SK-N-SH (cell line): ENCODE measurements around the gene UNC13D. TPM values are rescaled to one million over a fixed set of nuclear protein-coding genes. Genes with fewer than 3 reads are reported as not detected.

Source experiments
- CTCF ChIA-PET: fragments of 300-600, 350-600 bp; formaldehyde crosslinking; extraction: SDS; loops from one replicate; lab custom pipeline; 2021; lab: Yijun Ruan, JAX
- POLR2A ChIA-PET: fragments of 350-600 bp; sonication (Branson Sonifier 250); formaldehyde crosslinking; extraction: SDS; loops from one replicate; lab custom pipeline; 2020; ENCODE audit warnings: antibody characterized with exemption, inconsistent platforms; lab: Yijun Ruan, JAX
- DNase-seq: peaks from one replicate; pipeline ENCODE4 v3.0.0; 2012
- H2AFZ ChIP-seq: fragments of 200-600 bp; sonication (generic); 2 replicates; pipeline ENCODE4 v1.8.1; 2016; ENCODE audit warnings: antibody characterized with exemption, mild to moderate bottlenecking, low read depth
- H3F3A ChIP-seq: fragments of 200-600 bp; sonication (generic); replicated peaks from 2 replicates; pipeline ENCODE3; 2016; ENCODE audit warnings: antibody characterized with exemption, mild to moderate bottlenecking; ENCODE audit not compliant: insufficient read depth
- H3K27ac ChIP-seq, 2 experiments: fragments of 200-500 bp in 1 of 2; fragments of 200-600 bp in 1 of 2; sonication (Bioruptor generic) in 1 of 2; sonication (generic), shearing (Covaris generic) in 1 of 2; 2 replicates each; pipeline versions ENCODE4 v1.5.1 to v1.6.1; 2014 to 2016; ENCODE audit warnings: low read depth in 2 of 2, inconsistent platforms in 1 of 2, low read length in 1 of 2, mild to moderate bottlenecking in 1 of 2, mixed read lengths in 1 of 2
- H3K27me3 ChIP-seq: fragments of 200-600 bp; sonication (generic), shearing (Covaris generic); 2 replicates; pipeline ENCODE4 v1.6.1; 2016; ENCODE audit warnings: mixed run types; ENCODE audit not compliant: insufficient read depth
- H3K36me3 ChIP-seq, 2 experiments: fragments of 200-500 bp in 1 of 2; fragments of 200-600 bp in 1 of 2; sonication (Bioruptor generic) in 1 of 2; sonication (generic) in 1 of 2; replicated peaks in 1 of 2; 2 replicates each; pipeline versions ENCODE3 to v1.5.1; 2014 to 2016; ENCODE audit warnings: low read length in 1 of 2, mild to moderate bottlenecking in 1 of 2; ENCODE audit not compliant: insufficient read depth in 2 of 2, control insufficient read depth in 1 of 2
- H3K4me1 ChIP-seq, 2 experiments: fragments of 200-500 bp in 1 of 2; fragments of 200-600 bp in 1 of 2; sonication (Bioruptor generic) in 1 of 2; sonication (generic), shearing (Covaris generic) in 1 of 2; 2 replicates each; pipeline versions ENCODE4 v1.5.1 to v1.6.1; 2014 to 2016; ENCODE audit warnings: low read depth in 1 of 2, low read length in 1 of 2, mixed run types in 1 of 2; ENCODE audit not compliant: insufficient read depth in 2 of 2, control insufficient read depth in 1 of 2
- H3K4me2 ChIP-seq: fragments of 200-600 bp; sonication (generic), shearing (Covaris generic); 2 replicates; pipeline ENCODE4 v1.6.1; 2017; ENCODE audit warnings: mixed run types
- H3K4me3 ChIP-seq, 2 experiments: fragments of 200-500 bp in 1 of 2; fragments of 200-600 bp in 1 of 2; sonication (Bioruptor generic) in 1 of 2; sonication (generic), shearing (Covaris generic) in 1 of 2; 2 replicates each; pipeline versions ENCODE4 v1.5.1 to v1.8.1; 2014 to 2016; ENCODE audit warnings: low read depth in 2 of 2, inconsistent platforms in 1 of 2, low read length in 1 of 2, mild to moderate bottlenecking in 1 of 2, mixed read lengths in 1 of 2, moderate library complexity in 1 of 2
- H3K79me2 ChIP-seq: fragments of 200-600 bp; sonication (generic); 2 replicates; pipeline ENCODE4 v1.8.1; 2017; ENCODE audit warnings: mild to moderate bottlenecking; ENCODE audit not compliant: insufficient read depth
- H3K9ac ChIP-seq: fragments of 200-600 bp; sonication (generic); 2 replicates; pipeline ENCODE4 v1.6.1; 2017; ENCODE audit warnings: mixed run types
- H3K9me2 ChIP-seq: fragments of 200-600 bp; sonication (generic); 2 replicates; pipeline ENCODE4 v1.6.1; 2017; ENCODE audit warnings: mixed run types
- H3K9me3 ChIP-seq: fragments of 200-600 bp; sonication (generic); 2 replicates; pipeline ENCODE4 v1.6.1; 2017; ENCODE audit warnings: mixed run types, mild to moderate bottlenecking, moderate library complexity
- H4K20me1 ChIP-seq: fragments of 200-600 bp; sonication (generic); 2 replicates; pipeline ENCODE4 v1.6.1; 2017; ENCODE audit warnings: mild to moderate bottlenecking, mixed run types; ENCODE audit not compliant: insufficient read depth
- CHD2 ChIP-seq: fragments of 150-350 bp; IDR thresholded peaks from 2 replicates; pipeline ENCODE4 v1.6.1; 2018; ENCODE audit warnings: low read length; ENCODE audit not compliant: partially characterized antibody
- EP300 ChIP-seq, 2 experiments: IDR thresholded peaks; 2 replicates each; pipeline versions ENCODE4 v1.4.0 to v1.6.1; 2012; ENCODE audit warnings: borderline replicate concordance in 1 of 2, low read depth in 1 of 2, low read length in 1 of 2
- EZH2phosphoT487 ChIP-seq: fragments of 200-600 bp; sonication (generic); IDR thresholded peaks from 2 replicates; pipeline ENCODE4 v1.6.1; 2017; ENCODE audit warnings: low read depth, mixed run types, mild to moderate bottlenecking, antibody characterized with exemption, moderate library complexity, borderline replicate concordance
- FOSL2 ChIP-seq: IDR thresholded peaks from 2 replicates; pipeline ENCODE4 v1.4.0; 2012; ENCODE audit warnings: low read depth, mild to moderate bottlenecking, moderate library complexity, borderline replicate concordance
- GATA2 ChIP-seq: sonication (generic); formaldehyde crosslinking; IDR thresholded peaks from 2 replicates; pipeline ENCODE4 v1.5.0; 2020; ENCODE audit warnings: mild to moderate bottlenecking, missing genetic modification reagents
- MAX ChIP-seq: IDR thresholded peaks from 2 replicates; pipeline ENCODE4 v1.4.0; 2012; ENCODE audit warnings: low read depth
- MEF2A ChIP-seq: IDR thresholded peaks from 2 replicates; pipeline ENCODE4 v1.4.0; 2012; ENCODE audit warnings: low read depth, borderline replicate concordance
- MXI1 ChIP-seq: IDR thresholded peaks from 2 replicates; pipeline ENCODE4 v1.6.1; 2012; ENCODE audit warnings: mild to moderate bottlenecking, low read depth, low read length, improper control_type of control experiment
- NFIC ChIP-seq: IDR thresholded peaks from 2 replicates; pipeline ENCODE4 v1.4.0; 2012; ENCODE audit warnings: borderline replicate concordance
- PBX3 ChIP-seq: IDR thresholded peaks from 2 replicates; pipeline ENCODE4; 2012
- POLR2AphosphoS5 ChIP-seq: IDR thresholded peaks from 2 replicates; pipeline ENCODE4 v1.6.1; 2012; ENCODE audit warnings: low read depth, low read length
- RAD21 ChIP-seq: IDR thresholded peaks from 2 replicates; pipeline ENCODE4 v1.6.1; 2012; ENCODE audit warnings: mild to moderate bottlenecking, low read length
- RXRA ChIP-seq: IDR thresholded peaks from 2 replicates; pipeline ENCODE4 v1.4.0; 2012; ENCODE audit warnings: low read depth, mild to moderate bottlenecking, borderline replicate concordance
- SIN3A ChIP-seq: IDR thresholded peaks from 2 replicates; pipeline ENCODE4 v1.6.1; 2012; ENCODE audit warnings: low read depth, mild to moderate bottlenecking, low read length, moderate library complexity, borderline replicate concordance
- TAF1 ChIP-seq: IDR thresholded peaks from 2 replicates; pipeline ENCODE4 v1.6.1; 2012; ENCODE audit warnings: low read depth, mild to moderate bottlenecking, low read length, moderate library complexity, borderline replicate concordance
- TCF12 ChIP-seq: IDR thresholded peaks from 2 replicates; pipeline ENCODE4 v1.4.0; 2012
- TEAD4 ChIP-seq: IDR thresholded peaks from 2 replicates; pipeline ENCODE4 v1.4.0; 2012; ENCODE audit warnings: mild to moderate bottlenecking, borderline replicate concordance; ENCODE audit not compliant: insufficient read depth
- USF2 ChIP-seq: fragments of 150-350 bp; IDR thresholded peaks from 2 replicates; pipeline ENCODE4 v1.6.1; 2017; ENCODE audit warnings: antibody characterized with exemption, low read length, low read depth, borderline replicate concordance
- WGBS: methylation state at CpG from one replicate; pipeline ENCODE4 v1.1.6; 2017; ENCODE audit warnings: low lambda C conversion rate; 5-methylcytosine and 5-hydroxymethylcytosine counted together
- polyA plus RNA-seq, 3 experiments: library from polyadenylated mRNA; depleted of rRNA; stranded (reverse); fragments of >200 nt; gene quantifications; 2 replicates each; pipeline ENCODE4 v1.2.3, GENCODE V29; 2012
- TF ChIP-seq, protein P1 (sequence below): fragments of 200-600 bp; sonication (generic); IDR thresholded peaks from 2 replicates; pipeline ENCODE4 v1.6.1; 2017; ENCODE audit warnings: antibody characterized with exemption, mild to moderate bottlenecking, moderate library complexity
- TF ChIP-seq, protein P2 (sequence below): IDR thresholded peaks from 2 replicates; pipeline ENCODE4 v1.4.0; 2012; ENCODE audit warnings: low read depth, borderline replicate concordance

The UNC13D gene
- polyA plus RNA-seq, 1 of the 3 experiments (the other 2 are of a cell fraction) = 0.99 TPM

DNA sequence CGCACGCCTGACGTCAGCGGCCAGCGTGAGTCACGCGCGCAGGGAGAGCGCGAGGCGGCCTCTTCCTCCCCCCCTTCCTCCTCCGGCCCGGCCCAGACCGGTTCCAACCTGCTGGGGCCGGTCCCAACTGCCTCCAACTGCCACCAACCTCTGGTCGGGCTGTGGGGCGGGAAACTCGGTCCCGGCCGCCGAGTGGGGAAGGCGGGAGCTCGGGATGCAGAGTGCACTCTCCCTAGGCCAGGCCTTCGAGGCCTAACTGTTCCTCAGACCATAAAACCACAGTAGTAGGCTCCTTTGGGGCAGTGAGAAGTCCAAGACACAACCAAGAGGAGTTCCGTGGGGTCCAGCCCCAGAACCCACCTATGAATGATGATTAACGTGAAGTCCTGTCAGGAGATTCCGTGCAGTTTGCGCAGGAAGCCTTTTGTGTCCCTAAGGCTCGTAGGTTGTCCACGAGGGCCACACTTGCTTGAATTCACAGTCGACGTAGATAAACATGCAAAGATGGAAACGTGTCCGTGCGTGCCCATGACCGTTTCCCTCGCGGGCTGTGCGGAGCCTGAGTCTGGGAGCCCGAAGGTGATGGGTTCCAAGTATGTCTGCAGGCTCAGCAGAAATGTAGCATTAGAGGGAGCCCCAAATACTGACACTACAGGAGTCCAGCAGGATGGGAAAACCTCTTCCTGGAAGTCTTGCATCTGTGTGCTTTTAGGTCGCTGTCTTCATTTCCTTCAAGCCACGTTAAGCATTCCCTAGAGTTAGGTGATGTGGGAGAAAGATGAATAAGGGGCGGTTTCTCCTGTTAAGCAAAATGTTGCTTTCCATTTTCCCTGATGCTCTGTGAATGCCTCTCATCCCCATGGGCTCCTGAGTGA is 59.0 kb downstream of the UNC13D start (continued):
- TF ChIP-seq, protein P1, sequence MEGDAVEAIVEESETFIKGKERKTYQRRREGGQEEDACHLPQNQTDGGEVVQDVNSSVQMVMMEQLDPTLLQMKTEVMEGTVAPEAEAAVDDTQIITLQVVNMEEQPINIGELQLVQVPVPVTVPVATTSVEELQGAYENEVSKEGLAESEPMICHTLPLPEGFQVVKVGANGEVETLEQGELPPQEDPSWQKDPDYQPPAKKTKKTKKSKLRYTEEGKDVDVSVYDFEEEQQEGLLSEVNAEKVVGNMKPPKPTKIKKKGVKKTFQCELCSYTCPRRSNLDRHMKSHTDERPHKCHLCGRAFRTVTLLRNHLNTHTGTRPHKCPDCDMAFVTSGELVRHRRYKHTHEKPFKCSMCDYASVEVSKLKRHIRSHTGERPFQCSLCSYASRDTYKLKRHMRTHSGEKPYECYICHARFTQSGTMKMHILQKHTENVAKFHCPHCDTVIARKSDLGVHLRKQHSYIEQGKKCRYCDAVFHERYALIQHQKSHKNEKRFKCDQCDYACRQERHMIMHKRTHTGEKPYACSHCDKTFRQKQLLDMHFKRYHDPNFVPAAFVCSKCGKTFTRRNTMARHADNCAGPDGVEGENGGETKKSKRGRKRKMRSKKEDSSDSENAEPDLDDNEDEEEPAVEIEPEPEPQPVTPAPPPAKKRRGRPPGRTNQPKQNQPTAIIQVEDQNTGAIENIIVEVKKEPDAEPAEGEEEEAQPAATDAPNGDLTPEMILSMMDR = no peak
- peak; percentile 29; the same call in 1 of the 2 replicates for TF ChIP-seq NFIC
- TF ChIP-seq POLR2AphosphoS5 = peak; percentile 75
- peak; percentile 95 for TF ChIP-seq TAF1
- TF ChIP-seq TEAD4 = no peak
- no peak for TF ChIP-seq RAD21
- TF ChIP-seq MXI1 = peak; percentile 31
- TF ChIP-seq, protein P2, sequence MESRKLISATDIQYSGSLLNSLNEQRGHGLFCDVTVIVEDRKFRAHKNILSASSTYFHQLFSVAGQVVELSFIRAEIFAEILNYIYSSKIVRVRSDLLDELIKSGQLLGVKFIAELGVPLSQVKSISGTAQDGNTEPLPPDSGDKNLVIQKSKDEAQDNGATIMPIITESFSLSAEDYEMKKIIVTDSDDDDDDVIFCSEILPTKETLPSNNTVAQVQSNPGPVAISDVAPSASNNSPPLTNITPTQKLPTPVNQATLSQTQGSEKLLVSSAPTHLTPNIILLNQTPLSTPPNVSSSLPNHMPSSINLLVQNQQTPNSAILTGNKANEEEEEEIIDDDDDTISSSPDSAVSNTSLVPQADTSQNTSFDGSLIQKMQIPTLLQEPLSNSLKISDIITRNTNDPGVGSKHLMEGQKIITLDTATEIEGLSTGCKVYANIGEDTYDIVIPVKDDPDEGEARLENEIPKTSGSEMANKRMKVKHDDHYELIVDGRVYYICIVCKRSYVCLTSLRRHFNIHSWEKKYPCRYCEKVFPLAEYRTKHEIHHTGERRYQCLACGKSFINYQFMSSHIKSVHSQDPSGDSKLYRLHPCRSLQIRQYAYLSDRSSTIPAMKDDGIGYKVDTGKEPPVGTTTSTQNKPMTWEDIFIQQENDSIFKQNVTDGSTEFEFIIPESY = no peak
- peak; percentile 79 to 92; a peak in 3 of 4 replicates for TF ChIP-seq EP300 (IDR thresholded peaks at IDR 0.05; ENCODE audit: borderline replicate concordance in 1 of 2, low read depth in 1 of 2, low read length in 1 of 2)
- no peak for TF ChIP-seq MEF2A
- TF ChIP-seq, all 33 proteins: peak for 16

DNA sequence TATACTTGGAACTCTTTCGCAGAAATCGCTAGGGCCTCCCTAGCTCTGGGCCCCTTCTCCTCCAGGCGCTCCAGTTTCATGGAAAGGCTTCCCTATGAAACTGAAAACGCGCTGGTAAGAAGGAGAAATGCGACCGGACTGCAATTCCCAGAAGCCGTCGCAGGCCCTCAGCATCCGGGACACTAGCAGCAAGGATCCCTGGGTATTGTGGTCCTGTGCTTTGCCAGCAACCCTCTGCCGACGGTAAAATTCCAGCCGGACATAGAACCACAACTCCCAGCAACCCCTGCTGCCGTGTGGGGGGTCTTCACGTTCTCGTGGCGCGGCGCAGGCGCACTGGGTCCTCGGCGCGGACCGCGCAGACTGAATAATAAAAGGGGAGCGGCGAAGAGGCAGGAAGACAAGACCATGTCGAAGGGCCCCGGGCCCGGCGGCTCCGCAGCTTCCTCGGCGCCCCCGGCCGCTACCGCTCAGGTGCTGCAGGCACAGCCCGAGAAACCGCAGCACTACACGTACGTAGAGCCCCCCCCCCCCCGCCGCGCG is 59.7 kb downstream of the UNC13D start, which contains the start of gene UNK:
TSS of gene UNK (plus strand) at position 334 of the 543 bp plus-strand sequence. CDS start at position 409, 75 bp downstream.
- 0% methylated on average over 38 of the region's 45 CpGs for whole genome bisulfite sequencing
- Histone ChIP-seq H3K27me3 (no peaks in the 10 kb centered on the region), H3K4me2 (peak within 1 kb of the TSS; percentile 88), H3K9me3 (no peaks in the 10 kb centered on the region), H3F3A (peaks cover 35% of the 10 kb centered on the region), H4K20me1 (no peaks in the 10 kb centered on the region; the same call in 1 of the 2 replicates), H3K4me1 (peaks cover 16 to 20% of the 10 kb centered on the region in 2 experiments), H2AFZ (peak within 1 kb of the TSS; percentile 90), H3K36me3 (peaks cover 0 to 4% of the 10 kb centered on the region in 2 experiments), H3K79me2 (peaks cover 44% of the 10 kb centered on the region), H3K4me3 (peak within 1 kb of the TSS; percentile 65 to 72), H3K9me2 (no peaks in the 10 kb centered on the region), H3K9ac (peak within 1 kb of the TSS; percentile 94), H3K27ac (peak within 1 kb of the TSS; percentile 98)
- DNase-seq = peak; percentile 99
- ChIA-PET CTCF (interaction anchor here (1.2 to 10.3 kb wide), 17 partner anchors 9 to 165 kb away, joined by 3 to 121 read pairs (median 9); partner anchors contain the start of genes GALK1, SMIM5, UNC13D and WBP2), POLR2A (interaction anchor here (0.5 to 4.0 kb wide), 17 partner anchors 9 to 107 kb away, joined by 3 to 47 read pairs (median 4); partner anchors contain the start of genes GALK1, UNC13D and WBP2)
- TF ChIP-seq NFIC (no peak), TCF12 (peak; percentile 37), GATA2 (CRISPR knock-in tag) (no peak), SIN3A (no peak; the same call in 1 of the 2 replicates), PBX3 (no peak), CHD2 (peak; percentile 98), RXRA (no peak), EZH2phosphoT487 (no peak), EP300 (IDR thresholded peaks at IDR 0.05; ENCODE audit: borderline replicate concordance in 1 of 2, low read depth in 1 of 2, low read length in 1 of 2) (no peak), USF2 (no peak), MAX (no peak), FOSL2 (no peak)
- TF ChIP-seq, protein P1 = no peak
